Smooth muscle cell (in vitro differentiated cells): ENCODE results near the gene IDI2. TPM values are rescaled to one million over a fixed set of nuclear protein-coding genes. Genes with fewer than 3 reads are reported as not detected.

Experiments used
- DNase-seq: peaks from one replicate; lab custom pipeline; 2025; ENCODE audit not compliant: unreplicated experiment; lab: John Stamatoyannopoulos, UW
- H2AFZ ChIP-seq: fragments of 200-600 bp; sonication (generic); 2 replicates; pipeline ENCODE4 v1.6.0; 2016; ENCODE audit warnings: antibody characterized with exemption, low read depth, mild to moderate bottlenecking
- H3F3A ChIP-seq: fragments of 200-600 bp; sonication (generic); 2 replicates; pipeline ENCODE4 v1.6.0; 2017; ENCODE audit warnings: antibody characterized with exemption, low read depth
- H3K27ac ChIP-seq: fragments of 200-600 bp; sonication (generic); 2 replicates; pipeline ENCODE4 v1.5.1; 2016; ENCODE audit warnings: low read depth, mild to moderate bottlenecking
- H3K27me3 ChIP-seq: fragments of 200-600 bp; sonication (generic); 2 replicates; pipeline ENCODE4 v1.6.1; 2016; ENCODE audit warnings: low read depth, mild to moderate bottlenecking
- H3K36me3 ChIP-seq: fragments of 200-600 bp; sonication (generic); 2 replicates; pipeline ENCODE4 v1.5.1; 2016; ENCODE audit warnings: low read depth
- H3K4me1 ChIP-seq: fragments of 200-600 bp; sonication (generic); 2 replicates; pipeline ENCODE4 v1.5.1; 2016; ENCODE audit warnings: low read depth
- H3K4me2 ChIP-seq: fragments of 200-600 bp; sonication (generic); 2 replicates; pipeline ENCODE4 v1.6.0; 2016; ENCODE audit warnings: mild to moderate bottlenecking
- H3K4me3 ChIP-seq: fragments of 200-600 bp; sonication (generic); 2 replicates; pipeline ENCODE4 v1.5.1; 2016; ENCODE audit warnings: mild to moderate bottlenecking
- H3K79me2 ChIP-seq: fragments of 200-600 bp; sonication (generic); 2 replicates; pipeline ENCODE4 v1.6.0; 2016; ENCODE audit warnings: low read depth, mild to moderate bottlenecking
- H3K9ac ChIP-seq: fragments of 200-600 bp; sonication (generic); 2 replicates; pipeline ENCODE4 v1.6.0; 2016; ENCODE audit warnings: low read depth
- H3K9me3 ChIP-seq: fragments of 200-600 bp; sonication (generic); replicated peaks from 2 replicates; pipeline ENCODE4 v1.5.1; 2016; ENCODE audit warnings: low read depth
- H4K20me1 ChIP-seq: fragments of 200-600 bp; sonication (generic); 2 replicates; pipeline ENCODE4 v1.6.0; 2016; ENCODE audit warnings: low read depth
- CTCF ChIP-seq: fragments of 200-600 bp; sonication (generic); IDR thresholded peaks from 2 replicates; pipeline ENCODE4 v1.5.1; 2017; ENCODE audit warnings: borderline replicate concordance, mild to moderate bottlenecking, antibody characterized with exemption; ENCODE audit not compliant: insufficient read depth, poor library complexity, severe bottlenecking
- WGBS: methylation state at CpG from one replicate; pipeline ENCODE4 v1.1.7; 2016; ENCODE audit warnings: low lambda C conversion rate; 5-methylcytosine and 5-hydroxymethylcytosine counted together
- polyA plus RNA-seq: library from polyadenylated mRNA; unstranded; fragments of >200 nt; fragmentation: Nextera tagmentation; extraction: Ambion mirVana; gene quantifications from 2 replicates; pipeline ENCODE4 v1.2.1, GENCODE V29; 2016
- total RNA-seq: library from RNA; depleted of rRNA; stranded (reverse); fragments of >200 nt; gene quantifications from 2 replicates; pipeline ENCODE4 v1.2.3, GENCODE V29; 2014

Gene IDI2
- total and polyA plus RNA-seq, 2 experiments from 2014 or later, result not detected

- 71% methylated on average over 9 of the region's 9 CpGs for WGBS
- DNase-seq, result no peak
Measured at GRCh38 chr10:983971-984655, 41.5 kb downstream of the IDI2 start.

GRCh38 chr10:983401-983800, 42.3 kb downstream of the IDI2 start:
- Histone ChIP-seq H3K27me3 (no peaks in the 10 kb centered on the region), H3K9me3 (no peaks in the 10 kb centered on the region), H3K4me2 (no peak overlapping the region), H3K4me3 (no peak overlapping the region), H3F3A (no peaks in the 10 kb centered on the region), H3K36me3 (no peaks in the 10 kb centered on the region), H3K79me2 (peaks cover 2% of the 10 kb centered on the region), H3K27ac (no peak overlapping the region), H3K4me1 (no peaks in the 10 kb centered on the region), H4K20me1 (no peaks in the 10 kb centered on the region), H3K9ac (no peak overlapping the region), H2AFZ (no peak overlapping the region)
- TF ChIP-seq CTCF, result no peak
- 96% methylated on average over 6 of the region's 6 CpGs for WGBS
- DNase-seq, result no peak

More at GRCh38 chr10:983971-984655, 41.5 kb downstream of the IDI2 start:
- TF ChIP-seq CTCF, result no peak
- H3K79me2 ChIP-seq, result peaks cover 9% of the 10 kb centered on the region
- no peaks in the 10 kb centered on the region for H3K9me3 ChIP-seq
- H2AFZ ChIP-seq, result no peak overlapping the region
- no peaks in the 10 kb centered on the region for H3K36me3 ChIP-seq
- no peak overlapping the region for H3K4me2 ChIP-seq
- H3K27me3 ChIP-seq, result no peaks in the 10 kb centered on the region
- no peak overlapping the region for H3K4me3 ChIP-seq
- no peaks in the 10 kb centered on the region for H3F3A ChIP-seq
- H3K9ac ChIP-seq, result no peak overlapping the region
- peaks cover 1% of the 10 kb centered on the region for H3K4me1 ChIP-seq
- H4K20me1 ChIP-seq, result peaks cover under 1% of the 10 kb centered on the region
- no peak overlapping the region for H3K27ac ChIP-seq

- 96% methylated on average over 5 of the region's 5 CpGs for WGBS
- no peaks in the 10 kb centered on the region for H3K36me3 ChIP-seq
- no peaks in the 10 kb centered on the region for H3K9me3 ChIP-seq
- H3K9ac ChIP-seq, result no peak overlapping the region
- no peaks in the 10 kb centered on the region for H3F3A ChIP-seq
- H3K4me1 ChIP-seq, result no peaks in the 10 kb centered on the region
- H3K79me2 ChIP-seq, result no peaks in the 10 kb centered on the region
- no peak overlapping the region for H3K4me3 ChIP-seq
- H3K4me2 ChIP-seq, result no peak overlapping the region
- TF ChIP-seq CTCF, result no peak
- H2AFZ ChIP-seq, result no peak overlapping the region
- no peak overlapping the region for H3K27ac ChIP-seq
- H4K20me1 ChIP-seq, result no peaks in the 10 kb centered on the region
- no peak for DNase-seq
- no peaks in the 10 kb centered on the region for H3K27me3 ChIP-seq
Measured at GRCh38 chr10:980468-981093, 45.1 kb downstream of the IDI2 start.
